GDM1 (cell line): ENCODE measurements around the gene PLD6.

Source experiments
- DNase-seq: peaks from one replicate; lab custom pipeline; 2025; lab: John Stamatoyannopoulos, UW

The PLD6 gene

DNA sequence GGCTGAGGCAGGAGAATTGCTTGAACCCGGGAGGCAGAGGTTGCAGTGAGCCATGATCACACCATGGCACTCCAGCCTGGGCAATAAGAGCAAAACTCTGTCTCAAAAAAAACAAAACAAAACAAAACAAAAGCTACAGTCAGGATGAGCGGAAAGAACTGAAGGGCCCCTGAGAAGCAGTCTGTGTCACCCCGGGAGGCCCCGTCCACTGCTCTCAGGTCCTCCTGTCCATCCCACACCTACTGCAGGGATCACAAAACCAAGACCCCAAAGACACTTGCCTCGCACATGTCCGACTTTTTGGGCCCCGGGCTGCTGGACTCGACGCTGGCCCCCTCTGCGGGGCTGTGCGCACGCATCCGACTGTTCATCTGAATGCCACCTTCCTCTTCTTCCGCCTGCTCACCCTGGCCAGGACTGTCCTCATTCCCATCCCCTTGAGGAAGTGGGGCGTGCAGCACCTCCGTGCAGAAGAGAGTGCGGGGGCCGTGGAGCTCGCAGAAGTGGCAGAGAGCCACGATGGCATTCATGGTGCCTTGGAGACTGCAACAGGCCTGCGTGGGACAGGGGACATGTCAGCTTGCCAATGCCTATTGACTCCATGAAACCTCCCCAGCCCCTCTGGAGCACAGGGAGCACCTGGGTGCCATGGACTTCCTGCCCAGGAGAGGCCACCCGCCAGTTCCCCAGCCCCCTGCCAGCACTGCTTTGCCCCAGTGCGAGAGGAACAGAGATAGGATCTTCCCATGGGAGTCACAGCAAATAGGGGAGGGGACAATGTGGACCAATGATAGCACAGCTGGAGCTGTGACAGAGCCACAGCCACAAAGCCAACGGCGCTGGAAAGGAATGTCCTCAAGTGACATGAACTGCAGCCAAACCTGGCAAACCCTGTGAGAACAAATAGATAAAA is 21.7 kb upstream of the PLD6 start:
- DNase-seq = no peak

DNA sequence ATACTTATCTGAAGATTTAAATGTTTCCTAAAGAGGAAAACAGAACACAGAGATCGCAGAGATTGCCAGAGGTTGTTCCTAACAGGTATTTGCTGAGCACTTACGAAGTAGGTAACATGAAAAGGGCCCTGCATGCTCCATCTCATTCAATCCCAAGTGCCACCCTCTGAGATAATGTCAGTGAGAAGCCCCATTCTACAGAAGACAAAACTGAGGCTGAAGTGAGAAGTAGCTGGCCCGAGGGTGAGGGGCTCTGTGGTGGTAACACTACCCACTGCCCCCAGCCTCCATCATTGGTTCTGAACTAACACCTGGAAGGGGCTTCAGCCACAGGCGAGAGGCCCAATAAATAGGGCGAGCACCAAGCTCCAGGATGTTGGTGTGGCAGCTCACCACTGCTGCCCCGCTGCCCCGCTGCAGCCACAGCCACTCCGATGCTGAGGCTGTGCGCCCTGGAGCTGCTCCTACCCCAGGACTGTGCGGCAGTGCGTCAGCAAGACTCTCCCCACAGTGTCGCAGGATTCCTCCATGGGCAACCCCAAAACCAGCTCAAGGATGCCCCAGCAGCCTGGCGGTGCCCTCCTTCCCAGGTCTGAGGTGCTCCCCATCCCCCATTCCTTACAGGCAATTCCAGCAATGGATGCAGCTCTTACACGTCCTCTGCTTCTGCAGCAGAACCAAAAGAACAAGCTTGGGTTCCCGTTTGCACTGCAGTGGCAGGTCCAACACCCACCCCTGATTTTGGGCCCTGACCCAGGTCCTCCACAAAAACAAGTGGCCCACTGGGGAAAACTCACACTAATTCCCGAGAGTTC is 20.5 kb upstream of the PLD6 start:
- DNase-seq = no peak

DNA sequence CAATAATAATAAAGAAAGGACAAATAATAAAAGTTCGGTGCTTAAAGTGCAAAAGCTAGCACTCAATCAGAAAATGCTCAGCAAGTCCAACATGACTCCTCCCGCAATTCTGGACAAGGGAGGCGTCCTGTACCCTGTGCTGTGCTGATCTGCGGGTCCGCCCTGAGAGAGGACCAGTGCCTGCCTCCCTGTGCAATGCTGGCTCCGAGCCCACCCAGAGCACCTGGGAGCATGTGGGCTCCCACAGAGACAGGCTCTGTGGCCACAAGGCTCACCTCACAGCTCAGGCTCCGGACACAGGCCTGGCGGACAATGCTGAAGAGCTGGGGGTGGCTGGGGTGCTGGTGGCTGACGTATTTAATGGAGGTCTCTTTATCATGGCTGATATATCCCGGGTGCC is 19.8 kb upstream of the PLD6 start:
- DNase-seq = no peak

DNA sequence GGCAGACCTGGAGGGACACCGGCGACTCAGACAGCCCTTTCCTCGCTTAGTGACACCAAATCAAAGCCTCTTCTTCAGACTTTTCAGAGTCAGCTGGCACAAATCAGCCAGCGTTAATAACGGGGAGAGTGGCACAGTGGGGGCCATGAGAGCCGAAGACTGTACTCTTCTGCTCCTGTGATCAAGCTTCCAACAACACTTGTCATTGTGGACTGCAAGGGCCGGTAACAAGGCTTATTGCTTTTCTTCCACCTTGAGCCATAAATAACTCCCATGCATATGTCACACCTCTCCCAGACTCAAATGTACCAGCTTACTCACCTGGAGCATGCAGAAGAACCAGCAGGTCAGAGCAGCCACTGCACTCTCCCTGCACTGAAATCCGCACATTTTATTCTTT is 18.0 kb upstream of the PLD6 start:
- DNase-seq = no peak

DNA sequence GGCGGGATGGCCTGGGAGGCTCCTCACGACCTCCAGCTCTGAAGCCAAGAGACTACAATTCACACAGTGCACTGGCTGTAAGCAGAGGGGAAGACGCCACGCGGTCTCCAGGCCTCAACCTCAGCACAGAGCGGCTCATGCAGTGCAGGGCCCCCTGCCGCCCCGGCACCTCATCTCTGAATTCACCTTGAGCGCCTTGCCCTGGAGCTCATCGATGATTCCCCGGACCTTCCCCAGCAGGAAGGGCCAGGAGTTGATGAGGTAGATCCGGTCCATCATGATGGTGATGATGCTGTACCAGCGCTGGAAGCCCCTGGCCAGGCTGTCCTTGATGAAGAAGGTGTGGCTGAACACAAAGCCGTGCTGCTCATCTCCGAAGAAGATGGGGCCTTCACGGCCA is 17.6 kb upstream of the PLD6 start:
- no peak for DNase-seq

DNA sequence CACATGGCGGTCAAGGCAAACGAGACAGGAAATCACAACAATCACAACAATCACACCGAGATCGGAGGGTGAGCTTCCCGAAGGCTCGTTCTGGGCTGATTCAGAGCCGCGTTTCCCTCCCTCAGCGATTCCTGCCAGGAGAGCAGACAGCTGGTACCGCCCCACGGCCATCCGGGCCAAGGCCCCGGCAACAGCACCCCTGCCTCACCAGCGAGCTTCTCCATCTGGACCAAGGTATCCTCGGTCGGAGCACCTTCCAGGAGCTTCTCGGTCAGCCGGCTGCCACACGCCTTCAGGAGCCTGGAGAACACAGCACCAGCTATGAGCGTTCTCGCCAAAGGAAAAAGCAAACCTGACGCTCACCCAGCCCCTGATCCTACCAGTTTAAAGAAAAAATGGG is 15.2 kb upstream of the PLD6 start:
- no peak for DNase-seq

DNA sequence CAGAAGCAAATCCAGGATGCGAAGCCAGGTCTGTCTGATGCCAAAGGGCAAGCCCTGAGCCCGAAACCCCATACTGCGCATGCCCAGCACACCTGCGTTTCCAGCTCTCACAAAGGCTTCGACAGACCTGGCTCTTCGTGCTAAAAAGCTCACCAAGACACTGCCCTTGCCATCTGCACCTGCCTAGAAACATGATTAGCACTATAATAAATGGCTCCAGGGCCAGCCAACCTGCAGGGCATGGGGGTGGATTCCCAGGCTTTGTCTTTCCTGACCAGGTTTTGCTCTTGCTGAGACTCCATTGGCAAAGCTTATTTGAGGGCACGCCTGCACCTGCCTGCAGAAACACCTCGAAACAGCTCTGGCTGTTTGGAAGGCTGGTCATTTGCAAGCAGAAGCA is 14.4 kb upstream of the PLD6 start:
- DNase-seq = no peak

DNA sequence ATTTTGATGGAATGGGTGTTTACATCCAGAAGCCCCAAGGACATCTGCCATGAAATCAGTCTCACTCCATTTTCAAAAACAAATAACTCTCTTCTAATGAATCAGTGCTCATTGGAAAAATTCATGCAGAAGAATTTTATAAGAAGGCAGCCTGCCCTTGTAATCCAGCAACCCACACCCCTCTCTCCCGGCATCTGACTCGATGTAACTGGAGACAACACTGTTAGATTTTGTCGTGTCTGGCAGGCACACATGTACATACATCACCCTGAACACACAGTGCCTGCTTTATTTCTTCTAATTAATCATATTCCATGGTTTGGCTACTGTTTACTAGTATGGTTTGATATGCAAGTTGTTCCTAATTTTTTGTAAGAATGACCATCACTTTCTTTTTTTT is 11.9 kb upstream of the PLD6 start:
- no peak for DNase-seq

DNA sequence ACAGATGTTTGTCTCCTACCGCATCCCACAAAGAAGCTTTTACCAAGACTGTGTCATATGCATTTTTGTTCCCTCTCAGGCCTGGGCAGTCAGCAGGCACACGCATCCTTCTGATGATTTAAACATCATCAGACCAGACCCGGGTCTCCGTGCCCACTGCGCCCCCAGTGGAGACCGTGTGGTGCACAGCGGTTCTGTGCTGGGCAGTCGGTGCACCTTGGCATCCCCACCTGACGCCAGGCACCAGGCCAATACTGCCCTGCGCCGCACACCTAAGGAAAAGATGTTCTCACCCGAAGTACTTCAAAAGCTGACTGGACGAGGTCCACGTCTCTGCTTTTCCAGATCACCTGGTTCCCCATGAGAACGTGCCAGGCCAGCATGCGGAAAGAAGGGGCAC is 10.6 kb upstream of the PLD6 start:
- DNase-seq = no peak

DNA sequence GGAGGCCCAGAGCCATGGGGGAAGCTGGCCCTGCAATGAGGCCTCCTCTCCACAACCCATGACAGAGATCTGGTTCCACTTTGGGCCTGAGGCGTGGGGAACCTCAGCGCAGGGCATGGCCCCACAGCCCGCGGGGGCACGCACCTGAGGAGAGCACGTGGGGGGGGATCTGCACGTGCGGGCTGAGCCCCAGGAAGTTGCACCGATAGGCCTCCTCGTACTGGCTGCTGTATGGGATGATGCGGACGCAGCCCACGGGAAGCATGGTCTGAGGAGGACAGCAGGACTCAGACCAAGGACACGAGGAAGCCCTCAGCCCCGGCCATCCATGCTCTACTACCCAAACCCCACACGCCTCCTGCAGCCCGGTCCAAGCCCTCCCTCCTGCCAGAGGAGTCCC is 10.1 kb upstream of the PLD6 start:
- DNase-seq = no peak

DNA sequence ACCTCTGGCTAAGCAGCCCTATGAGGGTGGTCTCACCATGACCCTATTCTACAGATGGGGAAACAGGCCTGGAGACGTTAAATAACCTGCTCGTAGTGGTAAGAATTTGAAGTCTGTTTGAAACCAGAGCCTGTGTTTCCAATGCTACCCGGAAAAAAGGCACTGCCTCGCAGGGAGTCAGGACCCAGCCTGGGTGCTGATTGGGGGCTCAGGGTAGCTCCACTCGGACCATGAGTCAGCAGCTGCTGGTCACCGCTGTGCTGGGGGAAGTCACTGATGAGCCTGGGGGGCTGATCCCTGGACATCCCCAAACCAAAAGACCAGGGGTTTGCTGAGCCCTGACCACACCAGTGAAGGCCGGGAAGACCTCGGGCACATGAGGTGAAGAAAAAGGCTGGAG is 9.4 kb upstream of the PLD6 start:
- no peak for DNase-seq

DNA sequence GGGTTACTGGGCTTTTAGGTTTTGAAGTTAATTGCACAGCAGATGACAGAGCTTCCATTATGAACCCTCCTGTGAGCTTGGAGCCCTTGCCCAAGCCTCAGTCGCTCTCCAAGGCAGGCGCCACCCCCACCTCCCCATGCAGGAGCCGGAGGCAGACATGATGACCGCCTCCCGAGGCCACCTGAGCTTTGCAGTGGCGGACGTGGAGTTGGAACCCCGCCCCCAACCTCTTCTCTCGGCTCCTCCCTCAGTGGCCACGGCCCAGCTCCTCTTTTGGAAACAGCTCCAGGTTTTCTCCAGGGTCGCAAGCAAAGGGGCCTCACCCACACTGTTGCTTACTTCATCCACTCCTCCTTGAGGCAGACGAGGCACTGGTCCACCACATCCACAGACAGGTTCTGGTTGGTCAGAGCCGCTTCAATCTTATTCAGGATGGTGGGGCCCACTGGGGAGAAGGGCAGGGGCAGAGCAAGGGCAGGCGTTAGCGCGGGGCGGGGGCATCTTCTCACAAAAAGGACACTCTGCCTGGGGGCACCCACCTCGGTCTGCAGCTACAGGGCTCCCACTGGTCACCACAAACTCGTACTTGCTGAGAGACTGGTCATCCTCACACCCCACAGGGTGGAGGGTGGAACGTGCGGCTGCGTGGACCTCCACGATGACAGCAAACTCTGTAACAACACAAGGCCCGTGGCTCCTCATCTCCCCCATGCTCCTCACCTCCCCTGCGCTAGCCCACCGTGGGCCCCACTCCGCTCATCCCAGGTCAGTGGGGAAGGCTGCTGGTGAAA is 8.7 kb upstream of the PLD6 start:
- DNase-seq = no peak

DNA sequence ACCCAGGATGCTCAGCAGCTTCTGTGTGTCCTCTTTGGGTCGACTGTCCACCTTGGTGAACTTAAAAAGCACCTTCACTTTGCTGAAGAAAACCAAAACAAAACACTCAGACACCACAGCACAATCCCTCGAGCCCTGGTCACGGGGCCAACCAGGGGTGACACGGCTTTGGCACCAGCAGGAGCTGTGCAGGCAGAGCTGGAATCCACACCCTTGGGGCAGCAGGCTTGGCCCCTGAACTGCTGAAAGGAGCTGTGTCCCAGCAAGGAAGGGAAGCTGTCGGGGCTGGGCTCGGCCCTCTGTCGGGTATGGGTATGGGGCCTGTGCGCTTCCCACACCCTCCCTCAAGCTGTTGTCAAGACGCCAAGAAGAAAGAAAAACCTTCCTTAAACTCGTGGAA is 7.6 kb upstream of the PLD6 start:
- no peak for DNase-seq

DNA sequence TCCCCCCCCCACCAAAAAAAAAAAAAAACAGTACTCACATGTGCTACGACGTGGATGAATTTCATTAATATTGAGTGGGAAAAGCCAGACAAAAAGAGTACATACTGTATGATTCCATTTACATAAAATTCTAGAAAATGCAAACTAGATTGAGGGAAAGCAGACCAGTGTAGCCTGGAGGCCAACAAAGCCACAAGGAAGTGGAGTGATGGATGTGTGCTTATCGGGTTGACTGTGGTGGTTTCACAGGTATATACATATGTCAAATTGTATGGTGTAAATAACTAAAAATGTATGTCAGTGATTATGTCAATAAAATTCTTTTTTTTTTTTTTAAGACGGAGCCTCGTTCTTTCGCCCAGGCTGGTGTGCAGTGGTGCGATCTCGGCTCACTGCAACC is 1.9 kb upstream of the PLD6 start:
- DNase-seq = no peak

DNA sequence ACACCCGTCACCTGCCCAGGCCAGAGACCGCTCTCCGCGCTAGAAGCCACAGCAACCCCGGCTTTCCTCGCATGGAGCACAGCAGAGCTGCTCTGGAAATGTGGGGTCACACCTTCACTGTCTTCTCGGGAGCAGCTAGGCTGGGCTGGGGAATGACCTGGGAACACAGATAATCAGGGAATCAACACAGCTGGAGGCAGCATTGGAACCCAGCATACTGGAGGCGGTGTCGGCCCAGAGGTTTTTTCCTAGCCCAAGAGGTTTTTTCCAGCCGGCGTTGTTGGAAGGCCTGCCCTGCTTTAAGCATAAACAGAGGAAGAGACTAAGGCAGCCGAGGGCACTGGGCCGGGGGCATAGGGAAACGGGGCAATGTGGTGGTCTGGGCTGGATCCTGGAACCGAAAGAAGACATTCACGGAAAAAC is 791 bp upstream of the PLD6 start:
- no peak for DNase-seq

DNA sequence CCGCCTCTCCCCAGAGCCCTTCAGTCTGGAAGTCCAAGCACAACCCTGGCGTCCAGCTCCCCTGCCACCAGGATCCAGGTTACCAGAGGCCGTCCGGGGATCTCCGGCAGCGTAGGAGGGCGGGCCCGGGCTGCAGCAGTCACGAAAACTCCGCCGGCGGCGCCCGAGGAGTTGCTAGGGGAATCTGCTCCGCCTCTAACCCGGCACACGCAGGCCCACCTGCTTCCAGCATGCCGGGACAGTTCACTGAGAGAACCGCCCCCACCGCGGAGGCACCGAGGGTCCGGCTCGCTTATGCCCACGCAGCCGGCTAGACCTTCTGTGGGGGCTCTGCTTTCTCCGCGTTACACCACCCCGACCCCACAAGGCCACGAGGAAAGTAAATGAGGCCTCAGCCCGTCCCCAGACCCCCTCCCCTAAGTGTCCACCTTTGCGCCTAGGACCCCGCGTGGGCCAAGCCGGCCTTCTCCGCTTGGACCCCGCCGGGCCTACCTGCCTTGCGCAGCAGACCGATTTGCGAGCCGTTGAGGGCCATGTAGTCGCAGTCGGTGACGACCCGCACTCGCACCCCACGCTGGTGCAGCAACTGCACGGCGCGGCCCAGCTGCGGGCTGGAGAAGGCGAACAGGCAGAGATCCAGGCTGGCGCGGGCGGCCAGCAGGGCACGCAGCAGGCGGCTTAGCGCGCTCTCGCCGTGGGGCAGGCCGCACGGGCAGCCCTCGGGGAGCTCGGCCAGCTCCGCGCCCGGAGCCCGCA is 587 bp downstream of the PLD6 start:
- no peak for DNase-seq

DNA sequence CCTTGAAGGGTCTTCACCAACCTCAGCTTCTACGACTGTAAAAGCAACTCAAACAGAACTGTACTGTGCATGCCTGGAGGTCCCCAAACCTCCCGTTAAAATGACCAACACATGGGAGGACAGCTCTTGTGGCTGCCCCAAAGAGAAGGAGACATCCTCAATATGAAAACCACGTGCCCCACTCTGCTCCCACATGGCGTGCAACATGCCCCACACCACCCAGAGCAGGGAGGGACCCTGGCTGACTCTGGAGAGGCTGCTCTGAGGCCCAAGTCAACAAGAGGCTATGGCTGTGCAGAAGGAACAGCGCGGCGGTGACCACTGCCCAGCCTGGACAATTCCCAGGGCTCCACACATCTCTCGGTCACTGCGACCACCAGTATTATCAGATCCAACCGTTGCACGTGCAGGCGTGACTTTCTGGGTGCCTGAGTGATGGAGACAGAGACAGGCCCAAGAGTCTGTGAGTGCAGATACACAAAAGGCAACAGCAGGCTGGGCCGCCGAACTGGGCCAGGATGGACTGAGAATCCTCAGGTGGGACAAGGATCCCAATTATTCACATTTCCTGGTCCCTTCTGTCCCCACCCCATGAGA is 1.4 kb downstream of the PLD6 start:
- no peak for DNase-seq

DNA sequence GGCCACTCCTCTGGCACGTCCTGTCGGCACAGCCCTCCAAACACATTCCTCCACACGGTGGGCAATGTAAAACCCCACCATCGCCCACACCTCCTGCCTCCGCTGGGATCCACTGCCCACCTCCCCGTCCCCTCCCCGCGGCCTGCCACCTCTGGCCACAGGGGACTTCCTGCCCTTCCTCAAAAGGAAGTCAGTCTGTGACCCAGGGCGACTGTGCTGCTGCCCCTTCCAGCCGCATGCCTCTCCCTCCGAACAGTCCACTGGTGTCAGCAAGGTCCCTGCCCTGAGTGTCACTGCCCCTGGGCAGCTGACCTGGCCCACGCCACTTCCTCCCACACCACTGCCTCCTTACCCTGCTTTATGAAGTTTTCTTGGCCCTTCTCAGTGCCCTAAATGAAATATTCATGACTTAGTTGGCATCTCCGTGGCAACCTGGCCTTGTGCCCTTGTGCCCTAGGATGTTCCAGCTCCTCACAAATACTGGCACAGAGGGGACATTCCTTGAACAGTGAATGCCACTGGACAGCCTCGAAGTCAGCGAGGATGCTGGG is 2.0 kb downstream of the PLD6 start:
- DNase-seq = no peak

DNA sequence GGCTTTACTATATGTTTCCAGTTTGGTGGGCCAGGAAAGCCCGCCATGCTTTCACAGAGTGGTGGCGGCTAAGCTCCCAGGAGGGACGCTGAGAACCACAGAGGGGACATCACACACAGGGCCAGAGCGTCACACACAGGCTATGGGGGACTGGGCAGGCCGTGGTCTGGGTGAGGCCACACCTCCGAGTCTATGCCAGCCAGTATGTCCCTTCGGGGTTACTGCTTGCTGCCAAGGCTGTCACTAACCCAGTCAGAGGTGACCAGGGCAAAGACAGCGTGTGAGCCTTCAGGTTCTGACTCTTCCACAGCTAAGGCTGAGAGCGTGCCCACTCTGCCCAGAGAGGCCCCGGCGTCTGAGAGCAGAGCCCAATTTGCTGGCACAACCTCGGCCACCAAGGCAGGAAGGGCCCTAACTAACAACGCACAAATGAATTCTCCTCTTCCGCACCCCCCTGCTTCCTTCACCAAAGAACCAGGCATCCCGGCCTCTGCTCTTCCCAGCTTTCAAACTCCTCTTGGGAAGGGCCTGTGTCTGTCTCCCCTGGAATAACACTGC is 2.9 kb downstream of the PLD6 start:
- DNase-seq = no peak

DNA sequence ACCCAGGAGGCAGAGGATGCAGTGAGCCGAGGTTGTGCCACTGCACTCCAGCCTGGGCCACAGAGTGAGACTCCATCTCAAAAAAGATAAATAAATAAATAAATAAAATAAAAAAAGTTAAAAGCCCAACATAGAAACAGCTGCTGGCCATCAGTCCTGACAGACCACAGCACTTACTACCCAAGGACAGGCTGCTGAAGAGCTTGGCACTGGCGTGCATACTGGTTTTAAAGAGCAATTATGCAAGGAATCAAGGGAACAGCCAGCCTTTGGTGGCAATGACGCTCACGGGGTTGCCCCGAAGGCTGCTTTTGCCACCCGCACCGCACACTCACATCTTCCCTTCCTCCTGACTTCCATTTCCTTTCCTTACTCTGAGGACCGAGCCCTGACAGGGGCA is 4.2 kb downstream of the PLD6 start:
- DNase-seq = no peak

DNA sequence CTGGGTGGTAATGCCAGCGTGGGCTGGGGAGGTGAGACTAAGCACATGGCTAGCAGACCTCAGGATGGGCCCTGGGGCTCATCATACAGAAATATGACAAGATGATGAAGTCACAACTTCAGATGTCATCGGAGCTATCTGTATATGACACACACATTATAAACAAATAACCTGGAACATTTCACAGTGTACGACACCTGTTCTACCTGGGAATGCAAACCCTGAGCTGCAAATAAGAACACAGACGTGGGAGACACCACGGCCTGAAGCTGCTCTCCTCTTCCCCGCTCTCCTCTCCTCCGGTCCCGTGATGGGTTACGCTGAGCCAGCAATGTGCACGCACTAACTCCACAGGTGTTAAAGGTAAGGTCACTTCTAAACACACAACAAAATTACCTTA is 4.9 kb downstream of the PLD6 start:
- no peak for DNase-seq
